GM12874 (cell line): Measurements from ENCODE around the gene NSMCE3.

ENCODE experiments used
- CTCF ChIP-seq: IDR thresholded peaks from 2 replicates; pipeline ENCODE4 v1.5.1; 2011; ENCODE audit warnings: low read depth, mild to moderate bottlenecking, control low read depth, low read length, moderate library complexity; ENCODE audit not compliant: insufficient read depth

The NSMCE3 gene

GRCh38 chr15:29270976-29271375 is 1.4 kb upstream of the NSMCE3 start:
- TF ChIP-seq CTCF = no peak

- no peak for TF ChIP-seq CTCF
Observed at GRCh38 chr15:29270169-29270955, 740 bp upstream of the NSMCE3 start.

GRCh38 chr15:29268706-29269484 is 727 bp downstream of the NSMCE3 start:
- no peak for TF ChIP-seq CTCF

- TF ChIP-seq CTCF = no peak
Observed at GRCh38 chr15:29266052-29266582, 3.5 kb downstream of the NSMCE3 start.

GRCh38 chr15:29263289-29263688 is 6.3 kb downstream of the NSMCE3 start:
- TF ChIP-seq CTCF = no peak

GRCh38 chr15:29262738-29263137 is 6.9 kb downstream of the NSMCE3 start:
- TF ChIP-seq CTCF = no peak

- no peak for TF ChIP-seq CTCF
Observed at GRCh38 chr15:29260896-29261295, 8.7 kb downstream of the NSMCE3 start.
